ENCODE results near the gene PIAS3.

- TF ChIP-seq, protein P1, sequence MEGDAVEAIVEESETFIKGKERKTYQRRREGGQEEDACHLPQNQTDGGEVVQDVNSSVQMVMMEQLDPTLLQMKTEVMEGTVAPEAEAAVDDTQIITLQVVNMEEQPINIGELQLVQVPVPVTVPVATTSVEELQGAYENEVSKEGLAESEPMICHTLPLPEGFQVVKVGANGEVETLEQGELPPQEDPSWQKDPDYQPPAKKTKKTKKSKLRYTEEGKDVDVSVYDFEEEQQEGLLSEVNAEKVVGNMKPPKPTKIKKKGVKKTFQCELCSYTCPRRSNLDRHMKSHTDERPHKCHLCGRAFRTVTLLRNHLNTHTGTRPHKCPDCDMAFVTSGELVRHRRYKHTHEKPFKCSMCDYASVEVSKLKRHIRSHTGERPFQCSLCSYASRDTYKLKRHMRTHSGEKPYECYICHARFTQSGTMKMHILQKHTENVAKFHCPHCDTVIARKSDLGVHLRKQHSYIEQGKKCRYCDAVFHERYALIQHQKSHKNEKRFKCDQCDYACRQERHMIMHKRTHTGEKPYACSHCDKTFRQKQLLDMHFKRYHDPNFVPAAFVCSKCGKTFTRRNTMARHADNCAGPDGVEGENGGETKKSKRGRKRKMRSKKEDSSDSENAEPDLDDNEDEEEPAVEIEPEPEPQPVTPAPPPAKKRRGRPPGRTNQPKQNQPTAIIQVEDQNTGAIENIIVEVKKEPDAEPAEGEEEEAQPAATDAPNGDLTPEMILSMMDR (IDR thresholded peaks at IDR 0.05) = no peak
- TF ChIP-seq POLR2AphosphoS5 (IDR thresholded peaks at IDR 0.05) = no peak
Observed at GRCh38 chr1:145893306-145894055, 34.6 kb upstream of the PIAS3 start.

All from sigmoid colon (tissue), 4 donors.